HG03432 (cell line): ENCODE data around the gene AKAP6.

Experiments used
- ATAC-seq: cut with Tn5 transposase; IDR thresholded peaks from one replicate; pipeline ENCODE4 v1.9.1; 2021; ENCODE audit warnings: mild to moderate bottlenecking, moderate library complexity; ENCODE audit not compliant: unreplicated experiment

AKAP6 gene

GRCh38 chr14:32331206-32331605, 2.1 kb downstream of the AKAP6 start:
- no peak for ATAC-seq

DNA sequence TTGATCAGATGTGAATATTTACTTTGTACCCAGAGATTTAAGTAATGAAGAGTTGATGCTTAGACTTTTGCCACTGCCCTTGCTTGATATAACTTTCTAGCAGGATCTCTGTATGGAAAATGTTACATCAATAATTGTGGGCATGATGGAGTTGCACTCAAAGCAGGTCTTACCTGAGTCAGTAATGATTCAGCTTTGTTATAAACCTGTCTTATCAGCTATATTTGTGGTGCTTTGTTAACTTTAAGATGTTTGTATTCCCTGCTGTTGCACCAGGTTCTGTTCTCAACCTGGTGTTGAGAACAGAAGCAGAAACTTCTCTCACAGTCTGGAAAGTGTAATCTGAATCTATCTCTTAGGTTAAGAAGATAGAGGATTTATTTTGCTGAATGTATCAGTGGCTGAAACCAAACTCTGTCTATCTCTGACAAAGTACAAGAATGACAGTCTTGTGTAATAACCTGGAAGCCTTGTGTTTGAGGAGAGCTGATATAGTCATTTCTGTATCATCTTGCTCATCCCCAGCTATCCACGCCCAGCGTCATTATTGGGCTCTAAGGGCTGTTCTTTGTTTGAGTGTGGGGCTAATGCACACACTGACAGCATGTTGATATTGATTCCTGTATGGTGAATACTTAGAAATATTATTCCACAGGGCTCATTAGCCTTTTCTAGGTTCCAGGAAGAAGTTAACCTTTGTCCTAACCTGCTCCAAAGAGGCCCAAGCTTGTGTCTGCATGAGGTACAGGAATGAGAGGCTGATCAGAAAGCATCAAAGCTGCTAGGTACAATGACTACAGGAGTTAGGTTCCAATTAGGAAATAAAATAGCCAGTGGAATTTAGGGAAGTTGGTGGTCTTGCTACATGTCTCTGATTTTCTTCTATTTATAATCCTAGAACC, 3.6 kb downstream of the AKAP6 start:
- ATAC-seq: no peak

GRCh38 chr14:32336702-32337101, 7.6 kb downstream of the AKAP6 start:
- ATAC-seq: no peak

- no peak for ATAC-seq
Observed at GRCh38 chr14:32337759-32338158, 8.7 kb downstream of the AKAP6 start.

GRCh38 chr14:32339188-32339587, 10.1 kb downstream of the AKAP6 start:
- no peak for ATAC-seq

- ATAC-seq: no peak
Observed at GRCh38 chr14:32341947-32342846, 13.1 kb downstream of the AKAP6 start.

- no peak for ATAC-seq
Observed at GRCh38 chr14:32342847-32343194, 13.7 kb downstream of the AKAP6 start.

DNA sequence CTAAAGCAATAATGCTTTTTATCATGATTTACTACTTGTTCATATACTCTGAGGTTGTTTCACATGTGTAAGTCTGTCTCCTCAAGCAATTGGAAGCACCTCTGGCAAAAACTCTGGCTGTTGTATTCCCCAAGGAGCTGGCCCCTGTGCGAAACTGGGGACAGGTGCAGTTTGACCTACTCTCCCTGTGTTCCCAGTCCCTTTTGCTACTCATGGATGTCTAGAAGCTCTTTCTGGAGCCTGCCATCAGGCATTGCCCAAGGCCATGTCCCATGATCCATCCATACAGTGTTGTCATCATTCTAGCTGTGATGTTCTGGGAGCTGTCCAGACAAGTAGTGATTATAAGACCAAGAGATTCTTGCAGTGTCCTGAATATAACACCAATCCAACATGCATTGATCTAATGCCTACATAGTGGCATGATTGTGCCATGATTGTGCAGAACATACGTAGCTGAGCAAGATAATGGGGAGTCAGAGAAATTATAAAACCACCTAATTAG, 14.9 kb downstream of the AKAP6 start:
- no peak for ATAC-seq

- no peak for ATAC-seq
Observed at GRCh38 chr14:32345311-32345791, 16.3 kb downstream of the AKAP6 start.

- no peak for ATAC-seq
Observed at GRCh38 chr14:32349322-32349721, 20.2 kb downstream of the AKAP6 start.

DNA sequence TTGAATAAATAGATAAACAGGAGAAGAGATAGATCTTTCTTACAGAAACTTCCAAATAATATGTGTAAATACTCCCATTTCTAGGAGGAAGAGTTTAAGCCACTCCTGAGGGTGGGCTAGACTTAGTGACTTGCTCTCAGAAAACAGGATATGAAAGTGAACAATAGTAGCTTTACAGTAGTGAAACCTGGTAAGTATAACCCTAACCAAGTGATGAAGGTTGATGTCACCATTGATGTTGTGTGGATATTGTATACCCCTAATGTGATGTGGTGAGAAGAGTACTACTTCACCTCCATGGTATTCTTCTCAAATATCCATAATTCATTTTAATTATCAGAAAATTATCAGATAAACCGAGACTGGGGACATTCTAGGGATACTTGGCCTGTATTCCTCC, 20.9 kb downstream of the AKAP6 start:
- ATAC-seq: peak; percentile 98

- no peak for ATAC-seq
Observed at GRCh38 chr14:32352631-32353030, 23.5 kb downstream of the AKAP6 start.

- ATAC-seq: no peak
Observed at GRCh38 chr14:32354716-32355115, 25.6 kb downstream of the AKAP6 start.

DNA sequence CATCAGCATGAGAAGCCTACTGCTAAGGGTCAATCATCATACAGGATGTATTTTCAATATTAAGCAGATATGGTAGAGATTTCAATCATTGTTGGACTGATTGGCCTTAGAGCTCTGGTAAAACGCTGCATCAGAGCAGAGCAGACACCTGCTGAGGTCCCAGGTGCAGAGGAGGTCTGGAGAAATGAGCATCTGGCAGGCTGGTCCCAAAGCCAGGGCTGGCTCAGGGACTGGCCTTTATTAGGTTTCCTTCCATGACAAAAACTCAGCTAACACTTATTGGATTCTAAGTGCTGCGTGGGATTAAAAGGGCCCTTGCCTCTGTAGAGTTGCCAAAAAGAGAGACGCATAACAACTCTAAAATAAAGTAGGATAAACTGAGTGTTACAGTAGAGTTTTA, 29.7 kb downstream of the AKAP6 start:
- no peak for ATAC-seq

- no peak for ATAC-seq
Observed at GRCh38 chr14:32361674-32362073, 32.6 kb downstream of the AKAP6 start.

DNA sequence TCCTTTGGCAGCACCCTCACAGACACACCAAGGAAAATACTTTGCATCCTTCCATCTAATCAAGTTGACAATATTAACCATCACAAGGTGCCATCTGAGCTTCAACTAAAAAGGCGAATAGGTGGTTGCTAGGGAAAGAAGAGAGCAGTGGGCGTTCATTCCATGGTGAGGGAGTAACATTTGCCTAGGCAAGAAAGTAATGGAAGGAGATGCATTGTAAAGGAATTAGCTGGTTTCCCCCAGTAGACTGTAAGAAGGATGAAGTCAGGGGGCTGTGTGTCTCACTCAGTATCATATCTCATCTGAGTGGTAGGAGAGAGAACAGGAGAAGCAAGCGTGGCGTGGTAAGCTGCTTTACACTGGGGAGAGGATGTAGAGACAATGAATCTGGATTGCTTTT, 34.7 kb downstream of the AKAP6 start:
- no peak for ATAC-seq

DNA sequence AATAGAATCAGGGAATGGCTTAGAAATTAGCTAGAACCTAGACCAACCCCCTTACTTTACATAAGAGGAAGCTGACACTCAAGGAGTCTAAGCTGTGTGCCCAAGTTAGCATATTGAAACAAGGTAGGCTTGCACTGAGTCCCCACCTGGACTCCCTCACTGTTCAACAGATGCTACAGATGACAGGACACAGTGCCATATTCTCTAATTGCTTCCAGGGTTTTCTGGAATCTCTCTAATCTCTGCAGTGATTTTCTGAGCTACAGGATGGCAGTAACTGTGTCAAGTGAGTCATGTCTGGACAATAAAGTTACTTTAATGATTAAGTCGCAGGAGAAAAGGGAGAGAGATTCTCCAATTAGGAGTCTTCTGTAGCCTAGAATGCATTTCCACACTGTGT, 35.8 kb downstream of the AKAP6 start:
- no peak for ATAC-seq

- ATAC-seq: no peak
Observed at GRCh38 chr14:32366256-32366879, 37.3 kb downstream of the AKAP6 start.

GRCh38 chr14:32366986-32367385, 37.9 kb downstream of the AKAP6 start:
- ATAC-seq: no peak

GRCh38 chr14:32367516-32367915, 38.4 kb downstream of the AKAP6 start:
- no peak for ATAC-seq

DNA sequence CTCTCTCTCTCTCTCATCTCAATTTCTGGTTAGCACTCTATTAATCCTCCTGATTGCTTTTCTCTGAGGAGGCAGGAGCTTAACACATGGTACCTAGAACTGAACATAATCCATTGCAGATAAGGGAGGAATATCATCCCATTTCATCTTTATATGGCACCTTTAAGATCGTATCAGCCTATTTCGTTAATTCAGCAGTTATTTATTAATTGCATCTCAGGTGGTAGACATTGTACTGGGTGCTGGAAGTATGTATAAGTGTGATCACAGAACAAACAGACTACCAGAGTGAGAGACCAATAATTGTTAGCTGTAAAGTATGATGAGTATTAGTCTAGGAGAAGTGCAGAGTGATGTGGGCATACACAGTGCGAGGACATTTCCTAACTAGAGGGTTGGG, 39.0 kb downstream of the AKAP6 start:
- ATAC-seq: no peak
